Gastroesophageal sphincter (tissue), 4 donors: ENCODE results near the gene GSX2. TPM values are rescaled to one million over a fixed set of nuclear protein-coding genes. Genes with fewer than 3 reads are reported as not detected.
"Not testable (repeated sequence)": the region's sequence is repeated elsewhere in the genome, so short reads cannot be mapped to it uniquely, and the experiment has no call there.

ENCODE experiments used
- ATAC-seq: fragments of 150-250 bp; one replicate; pipeline ENCODE4 v1.9.1; 2016; ENCODE audit warnings: mild to moderate bottlenecking, moderate library complexity
- H3K27ac ChIP-seq, 4 donors: fragments of 200-600 bp; sonication (generic) in 3 of 4; 1 replicate in 3 of 4; 2 replicates in 1 of 4; pipeline ENCODE4 v1.5.1; 2016 to 2019
- H3K27me3 ChIP-seq: fragments of 200-600 bp; sonication (generic); one replicate; pipeline ENCODE4 v1.5.1; 2019
- H3K36me3 ChIP-seq, 2 donors: fragments of 200-600 bp; sonication (generic); one replicate each; pipeline ENCODE4 v1.5.1; 2019; ENCODE audit warnings: control low read depth in 1 of 2
- H3K4me1 ChIP-seq, 3 donors: fragments of 200-600 bp; sonication (generic); 1 replicate in 2 of 3; 2 replicates in 1 of 3; pipeline ENCODE4 v1.5.1; 2016 to 2019; ENCODE audit warnings: control low read depth in 2 of 3
- H3K4me3 ChIP-seq, 2 donors: fragments of 200-600 bp; sonication (generic); one replicate each; pipeline ENCODE4 v1.5.1; 2019; ENCODE audit warnings: mild to moderate bottlenecking in 1 of 2, moderate library complexity in 1 of 2
- H3K9me3 ChIP-seq, 3 donors: fragments of 200-600 bp; sonication (generic); one replicate each; pipeline ENCODE4 v1.5.1; 2017 to 2019; ENCODE audit warnings: control low read depth in 2 of 3
- CTCF ChIP-seq, 4 experiments: fragments of 200-600 bp in 2 of 4; fragments of 450-650 bp in 2 of 4; sonication (generic) in 1 of 4; IDR thresholded peaks; one replicate each; pipeline ENCODE4 v1.5.1; 2017 to 2019; ENCODE audit warnings: antibody characterized with exemption in 4 of 4, mild to moderate bottlenecking in 2 of 4, moderate library complexity in 2 of 4
- EP300 ChIP-seq: sonication (generic); formaldehyde crosslinking; IDR thresholded peaks from one replicate; pipeline ENCODE4 v1.6.1; 2017; ENCODE audit warnings: antibody characterized with exemption, mild to moderate bottlenecking
- POLR2A ChIP-seq, 2 donors: fragments of 450-650 bp; IDR thresholded peaks; one replicate each; pipeline ENCODE4 v1.6.1; 2017; ENCODE audit warnings: antibody characterized with exemption in 2 of 2, mild to moderate bottlenecking in 2 of 2, moderate library complexity in 1 of 2
- POLR2AphosphoS5 ChIP-seq: sonication (generic); formaldehyde crosslinking; IDR thresholded peaks from one replicate; pipeline ENCODE4 v1.6.1; 2017; ENCODE audit warnings: antibody characterized with exemption
- WGBS, 2 donors: methylation state at CpG; one replicate each; pipeline ENCODE4 v1.1.5; 2018; ENCODE audit warnings: low coverage in 1 of 2; 5-methylcytosine and 5-hydroxymethylcytosine counted together
- total RNA-seq, 4 donors: library from RNA; depleted of rRNA; stranded (reverse); fragments of >200 nt; gene quantifications; one replicate each; pipeline ENCODE4 v1.1.0, GENCODE V29; 2016

The GSX2 gene
- total RNA-seq, 4 donors from 2014 or later: not detected

DNA sequence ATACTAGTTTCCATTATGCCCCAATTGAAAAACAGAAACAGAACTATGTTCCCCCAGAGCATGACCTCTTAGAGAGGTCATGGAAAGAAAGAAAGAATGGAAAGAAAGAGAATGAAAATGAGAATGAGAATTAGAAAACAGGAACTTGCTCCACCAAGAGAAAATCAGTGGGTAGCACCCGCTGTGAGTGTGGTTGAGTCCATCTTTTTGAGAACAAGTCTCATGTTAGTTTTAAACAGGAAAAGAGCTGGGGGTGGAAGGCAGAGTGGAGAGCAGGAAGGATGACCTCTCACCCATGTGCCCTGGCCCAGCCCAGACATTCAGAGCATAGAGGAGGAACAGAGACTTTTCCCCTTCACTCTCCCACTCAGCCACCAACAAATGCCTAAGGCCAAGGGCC is 4.9 kb downstream of the GSX2 start:
- 89 to 92% methylated on average over 1 of the region's 1 CpG for WGBS, 2 donors
- peaks cover 100% of the 10 kb centered on the region for H3K27me3 ChIP-seq
- TF ChIP-seq CTCF (IDR thresholded peaks at IDR 0.05) (no peak), EP300 (no peak), POLR2AphosphoS5 (no peak), POLR2A (IDR thresholded peaks at IDR 0.05) (no peak)

DNA sequence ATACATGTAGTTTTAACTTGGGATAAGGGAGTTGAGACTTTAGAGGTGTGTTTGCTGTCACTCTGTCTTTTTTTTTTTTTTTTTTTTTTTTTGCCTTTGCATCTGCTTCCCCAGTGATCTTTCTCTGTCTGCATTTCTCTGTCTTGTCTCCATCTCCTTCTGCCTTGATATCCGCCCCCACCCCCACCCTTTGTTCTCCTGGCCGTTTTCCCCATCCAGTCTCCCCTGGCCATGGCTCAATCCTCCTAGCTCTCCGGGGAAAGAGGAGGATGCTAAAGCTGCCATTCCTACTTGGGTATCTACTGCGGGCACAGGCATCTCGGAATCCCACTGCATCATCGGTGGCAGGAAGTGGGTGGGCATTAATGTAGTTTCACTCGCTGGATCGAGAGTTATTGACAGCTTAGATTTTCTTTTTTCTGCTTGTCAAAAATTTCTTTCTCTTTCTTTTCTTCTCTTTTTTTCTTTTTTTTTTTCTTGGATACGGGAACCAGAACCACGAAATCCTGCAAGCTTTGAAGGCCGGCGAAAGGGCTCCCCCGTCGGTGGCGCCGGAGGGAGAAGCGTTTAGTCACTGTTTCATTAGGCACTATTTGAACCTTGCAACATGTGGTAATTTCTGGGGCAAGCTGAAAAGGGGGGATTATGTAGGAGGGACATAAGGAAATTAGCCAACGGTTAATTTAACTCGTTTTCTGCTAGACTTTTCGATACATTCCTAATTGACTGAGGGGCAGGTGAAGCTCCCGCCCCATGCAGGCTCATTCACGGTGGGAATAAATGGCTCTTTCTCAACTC is 8.2 kb downstream of the GSX2 start:
- WGBS, 2 donors: 19 to 22% methylated on average over 7 to 13 of the region's 22 CpGs
- TF ChIP-seq POLR2A (IDR thresholded peaks at IDR 0.05) (no peak), CTCF (IDR thresholded peaks at IDR 0.05) (no peak), POLR2AphosphoS5 (no peak)
- Histone ChIP-seq H3K4me3 (no peak overlapping the region), H3K27me3 (peaks cover 98% of the 10 kb centered on the region), H3K27ac (no peak overlapping the region), H3K9me3 (no peaks in the 10 kb centered on the region), H3K4me1 (peaks cover 0 to 32% (median 12%) of the 10 kb centered on the region in 3 donors), H3K36me3 (no peaks in the 10 kb centered on the region)
- no peak for ATAC-seq

More for the DNA sequence above, 4.9 kb downstream of the GSX2 start:
- Histone ChIP-seq H3K4me3 (no peak overlapping the region), H3K9me3 (no peaks in the 10 kb centered on the region), H3K36me3 (no peaks in the 10 kb centered on the region), H3K4me1 (peaks cover 0 to 51% (median 20%) of the 10 kb centered on the region in 3 donors), H3K27ac (no peak overlapping the region)
- ATAC-seq: no peak

DNA sequence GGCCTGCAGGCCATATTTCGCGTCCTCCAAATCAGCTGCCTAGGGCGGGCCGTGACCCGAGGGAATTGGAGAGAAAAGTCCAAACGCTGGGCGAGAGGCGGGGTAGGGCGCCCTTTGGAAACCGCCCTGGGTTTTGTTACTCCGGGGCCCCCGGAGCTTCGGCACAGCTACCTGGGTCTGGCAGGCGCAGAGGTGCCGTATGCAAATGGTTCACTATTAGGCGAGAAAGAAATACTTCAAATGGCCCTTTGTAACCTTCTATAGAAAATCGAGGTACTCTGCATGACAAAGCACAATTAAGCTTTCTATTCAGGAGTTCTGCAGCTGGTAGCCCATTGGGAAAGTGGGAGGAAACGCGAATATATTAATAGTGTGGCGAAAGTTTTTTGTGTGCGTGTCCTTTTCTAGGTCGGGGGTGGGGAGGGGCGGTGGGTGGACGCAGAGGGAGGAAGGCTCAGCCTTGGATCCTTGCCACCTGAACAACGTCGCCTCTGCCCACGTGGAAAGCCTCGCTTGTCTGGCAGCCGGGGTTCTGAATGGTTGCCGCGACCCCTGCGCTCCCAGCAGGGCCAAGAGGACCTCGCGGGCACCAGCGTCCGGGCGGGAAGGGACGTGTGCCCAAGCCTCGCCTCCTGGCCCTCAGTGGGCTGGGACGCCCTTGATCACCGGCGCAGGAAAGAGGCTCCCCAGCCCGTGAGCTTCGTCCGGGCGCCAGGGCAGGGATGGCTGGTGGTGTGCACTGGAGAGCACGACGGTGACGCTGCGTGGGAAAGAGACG is 9.5 kb downstream of the GSX2 start:
- H3K27ac ChIP-seq: no peak overlapping the region
- H3K4me3 ChIP-seq: peak overlapping the region in 1 of 2 donors; percentile 23
- H3K27me3 ChIP-seq: peaks cover 91% of the 10 kb centered on the region
- H3K4me1 ChIP-seq: peaks cover 0 to 21% (median 8%) of the 10 kb centered on the region in 3 donors
- ATAC-seq: no peak
- 9 to 37% methylated on average over 6 to 10 of the region's 51 CpGs for WGBS, 2 donors
- no peaks in the 10 kb centered on the region for H3K36me3 ChIP-seq
- TF ChIP-seq CTCF (IDR thresholded peaks at IDR 0.05) (no peak), POLR2A (IDR thresholded peaks at IDR 0.05) (no peak), EP300 (no peak), POLR2AphosphoS5 (no peak)
- no peaks in the 10 kb centered on the region for H3K9me3 ChIP-seq

- TF ChIP-seq EP300 (no peak), CTCF (IDR thresholded peaks at IDR 0.05) (no peak), POLR2AphosphoS5 (no peak), POLR2A (IDR thresholded peaks at IDR 0.05) (no peak)
- Histone ChIP-seq H3K4me1 (peaks cover 0 to 21% (median 8%) of the 10 kb centered on the region in 3 donors), H3K9me3 (no peaks in the 10 kb centered on the region), H3K36me3 (no peaks in the 10 kb centered on the region), H3K27ac (no peak overlapping the region), H3K4me3 (peak overlapping the region in 1 of 2 donors; percentile 23), H3K27me3 (peaks cover 91% of the 10 kb centered on the region)
- no peak for ATAC-seq
- WGBS, 2 donors: 25 to 31% methylated on average over 2 to 10 of the region's 10 CpGs
These were observed 10.1 kb downstream of the GSX2 start for GRCh38 chr4:54110019-54110416.

- not testable (repeated sequence) for H3K9me3 ChIP-seq, ATAC-seq, H3K36me3 ChIP-seq, H3K4me3 ChIP-seq, H3K27ac ChIP-seq
- Histone ChIP-seq H3K4me1 (peaks cover 0 to 19% (median 8%) of the 10 kb centered on the region in 3 donors), H3K27me3 (peaks cover 70% of the 10 kb centered on the region)
- WGBS, 2 donors: 55 to 75% methylated on average over 1 of the region's 1 CpG
These were observed 13.2 kb downstream of the GSX2 start for GRCh38 chr4:54113206-54113605.

DNA sequence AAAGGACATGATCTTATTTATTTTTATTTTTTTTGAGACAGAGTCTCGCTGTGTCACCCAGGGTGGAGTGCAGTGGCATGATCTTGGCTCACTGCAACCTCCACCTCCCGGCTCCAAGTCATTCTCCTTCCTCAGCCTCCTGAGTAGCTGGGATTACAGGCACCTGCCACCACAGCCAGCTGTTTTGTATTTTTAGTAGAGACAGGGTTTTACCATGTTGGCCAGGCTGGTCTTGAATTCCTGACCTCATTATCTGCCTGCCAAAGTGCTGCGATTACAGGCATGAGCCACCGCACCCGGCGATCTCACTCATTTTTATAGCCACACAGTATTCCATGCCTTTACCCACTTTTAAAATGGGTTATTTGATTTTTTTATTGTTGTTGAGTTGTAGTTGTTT is 16.3 kb downstream of the GSX2 start:
- not testable (repeated sequence) for H3K36me3 ChIP-seq

More for the DNA sequence above, 16.3 kb downstream of the GSX2 start:
- H3K4me1 ChIP-seq, H3K4me3 ChIP-seq, H3K9me3 ChIP-seq, H3K27ac ChIP-seq, ATAC-seq: not testable (repeated sequence)
- 93 to 94% methylated on average over 6 of the region's 6 CpGs for WGBS, 2 donors
- peaks cover 48% of the 10 kb centered on the region for H3K27me3 ChIP-seq
